ENCODE results near the gene C4orf51.
"Not testable (repeated sequence)": the region's sequence is repeated elsewhere in the genome, so short reads cannot be mapped to it uniquely, and the experiment has no call there.

C4orf51 gene

DNA sequence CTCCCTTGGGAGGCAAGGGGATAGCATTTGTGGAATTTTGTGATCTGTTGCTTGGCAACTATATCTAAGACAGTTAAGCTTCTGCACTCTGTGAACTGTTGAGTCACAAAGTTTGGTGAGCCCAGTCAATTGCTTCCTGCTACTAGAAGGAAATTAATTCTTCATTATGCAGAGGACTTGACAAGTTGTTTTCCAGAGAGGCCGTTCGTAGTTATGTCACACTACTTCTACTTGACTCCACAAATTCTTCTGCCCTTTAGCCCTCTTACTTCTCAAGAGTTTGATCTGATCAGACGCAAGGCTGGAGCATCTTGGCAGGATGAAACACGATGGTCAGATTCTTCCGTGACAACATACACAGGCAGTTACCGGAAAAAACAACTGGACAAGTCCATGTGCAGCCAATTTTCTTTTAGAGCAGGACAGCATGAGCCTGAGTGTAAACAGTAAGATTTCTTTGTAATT, at the start of gene C4orf51:
C4orf51 (plus strand) TSS at position 156 of the 465 bp plus-strand sequence; CDS start at position 214, 58 bp downstream.
- no peak for DNase-seq (ENCODE audit: low spot score)
- in situ Hi-C loops (cut with MboI; ENCODE audit: low pct_unique_long_range_greater_than_20kb, low sequenced_read_pairs, unreplicated experiment) = no loop called here
- TF ChIP-seq, protein P1, sequence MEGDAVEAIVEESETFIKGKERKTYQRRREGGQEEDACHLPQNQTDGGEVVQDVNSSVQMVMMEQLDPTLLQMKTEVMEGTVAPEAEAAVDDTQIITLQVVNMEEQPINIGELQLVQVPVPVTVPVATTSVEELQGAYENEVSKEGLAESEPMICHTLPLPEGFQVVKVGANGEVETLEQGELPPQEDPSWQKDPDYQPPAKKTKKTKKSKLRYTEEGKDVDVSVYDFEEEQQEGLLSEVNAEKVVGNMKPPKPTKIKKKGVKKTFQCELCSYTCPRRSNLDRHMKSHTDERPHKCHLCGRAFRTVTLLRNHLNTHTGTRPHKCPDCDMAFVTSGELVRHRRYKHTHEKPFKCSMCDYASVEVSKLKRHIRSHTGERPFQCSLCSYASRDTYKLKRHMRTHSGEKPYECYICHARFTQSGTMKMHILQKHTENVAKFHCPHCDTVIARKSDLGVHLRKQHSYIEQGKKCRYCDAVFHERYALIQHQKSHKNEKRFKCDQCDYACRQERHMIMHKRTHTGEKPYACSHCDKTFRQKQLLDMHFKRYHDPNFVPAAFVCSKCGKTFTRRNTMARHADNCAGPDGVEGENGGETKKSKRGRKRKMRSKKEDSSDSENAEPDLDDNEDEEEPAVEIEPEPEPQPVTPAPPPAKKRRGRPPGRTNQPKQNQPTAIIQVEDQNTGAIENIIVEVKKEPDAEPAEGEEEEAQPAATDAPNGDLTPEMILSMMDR (IDR thresholded peaks at IDR 0.05; ENCODE audit: extremely low read depth, insufficient read depth, missing control alignments) = no peak

DNA sequence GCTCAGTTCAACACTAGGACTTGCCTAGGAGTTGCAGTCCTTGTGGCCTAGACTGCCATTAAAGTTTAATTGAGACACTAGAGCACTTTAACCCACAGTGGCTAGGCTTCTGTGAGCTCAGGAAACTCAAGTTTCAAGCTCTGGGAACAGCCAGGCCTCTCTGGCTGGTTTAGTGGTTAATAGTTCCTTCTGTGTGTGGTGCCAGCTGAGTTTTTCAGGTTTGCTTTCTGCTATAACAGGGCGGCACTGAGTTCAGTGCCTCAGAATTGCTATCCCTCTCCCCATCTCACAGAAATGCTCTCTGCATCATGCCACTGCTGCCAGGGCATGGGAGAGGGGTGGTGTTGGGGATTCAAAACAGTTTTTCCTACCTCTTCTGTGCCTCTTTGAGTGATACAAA, 44.8 kb upstream of the C4orf51 start:
- no peak for DNase-seq (ENCODE audit: low spot score)
- in situ Hi-C loops (cut with MboI; ENCODE audit: low pct_unique_long_range_greater_than_20kb, low sequenced_read_pairs, unreplicated experiment) = no loop called here
- TF ChIP-seq, protein P1 (IDR thresholded peaks at IDR 0.05; ENCODE audit: extremely low read depth, insufficient read depth, missing control alignments) = no peak

DNA sequence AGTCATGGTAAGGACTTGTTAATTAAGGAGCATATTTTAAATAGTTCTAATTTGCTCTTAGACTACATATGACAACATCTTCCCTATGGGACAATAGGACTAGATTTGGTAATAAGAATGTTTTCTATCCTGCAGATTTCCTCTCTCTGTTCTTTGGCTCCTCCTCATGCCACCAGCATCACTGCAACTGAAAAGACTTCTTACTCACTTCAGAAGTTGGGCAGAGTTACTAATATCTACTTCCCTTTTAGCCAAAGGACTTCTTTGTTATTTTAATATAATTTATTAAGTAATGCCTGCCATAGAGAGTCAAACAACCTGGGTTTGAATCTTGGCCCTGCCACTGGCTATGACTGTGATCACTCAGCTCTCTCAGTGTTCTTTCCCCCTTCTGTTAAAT, 44.3 kb upstream of the C4orf51 start:
- no peak for DNase-seq (ENCODE audit: low spot score)
- in situ Hi-C loops (cut with MboI; ENCODE audit: low pct_unique_long_range_greater_than_20kb, low sequenced_read_pairs, unreplicated experiment) = no loop called here
- TF ChIP-seq, protein P1 (IDR thresholded peaks at IDR 0.05; ENCODE audit: extremely low read depth, insufficient read depth, missing control alignments) = no peak

DNA sequence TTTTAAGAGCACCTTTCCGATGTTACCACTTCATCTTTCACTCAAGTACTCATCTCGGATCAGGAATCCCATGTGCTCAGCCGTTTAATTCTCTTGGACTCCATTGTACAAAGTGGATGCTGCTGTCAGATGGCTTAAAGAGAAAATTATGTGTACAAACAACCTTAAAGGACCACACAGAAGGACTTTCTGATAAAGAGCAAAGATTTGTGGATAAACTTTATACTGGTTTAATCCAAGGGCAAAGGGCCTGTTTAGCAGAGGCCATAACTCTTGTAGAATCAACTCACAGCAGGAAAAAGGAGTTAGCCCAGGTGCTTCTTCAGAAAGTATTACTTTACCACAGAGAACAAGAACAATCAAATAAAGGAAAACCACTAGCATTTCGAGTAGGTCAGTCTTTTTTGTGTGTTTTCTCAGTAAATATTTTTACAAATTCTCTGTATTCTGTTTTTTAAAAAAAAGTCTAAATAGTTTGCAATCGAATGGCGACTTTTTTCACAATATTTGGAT, 40.7 kb upstream of the C4orf51 start:
- in situ Hi-C loops (cut with MboI; ENCODE audit: low pct_unique_long_range_greater_than_20kb, low sequenced_read_pairs, unreplicated experiment) = no loop called here
- TF ChIP-seq, protein P1 (IDR thresholded peaks at IDR 0.05; ENCODE audit: extremely low read depth, insufficient read depth, missing control alignments) = no peak
- DNase-seq (ENCODE audit: low spot score) = no peak

DNA sequence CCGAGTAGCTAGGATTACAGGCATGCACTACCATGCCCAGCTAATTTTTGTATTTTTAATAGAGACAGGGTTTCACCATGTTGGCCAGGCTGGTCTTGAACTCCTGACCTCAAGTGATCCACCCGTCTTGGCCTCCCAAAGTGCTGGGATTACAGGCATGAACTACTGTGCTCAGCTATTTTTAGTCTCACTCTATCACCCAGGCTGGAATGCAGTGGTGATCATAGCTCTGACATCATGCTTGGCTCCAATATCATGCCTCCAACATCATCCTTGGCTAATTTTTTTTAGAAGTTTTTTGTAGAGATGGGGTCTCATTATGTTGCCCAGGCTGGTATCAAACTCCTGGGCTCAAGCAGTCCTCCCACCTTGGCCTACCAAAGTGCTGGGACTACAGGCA, 39.7 kb upstream of the C4orf51 start:
- in situ Hi-C loops (cut with MboI; ENCODE audit: low pct_unique_long_range_greater_than_20kb, low sequenced_read_pairs, unreplicated experiment); DNase-seq (ENCODE audit: low spot score): not testable (repeated sequence)

DNA sequence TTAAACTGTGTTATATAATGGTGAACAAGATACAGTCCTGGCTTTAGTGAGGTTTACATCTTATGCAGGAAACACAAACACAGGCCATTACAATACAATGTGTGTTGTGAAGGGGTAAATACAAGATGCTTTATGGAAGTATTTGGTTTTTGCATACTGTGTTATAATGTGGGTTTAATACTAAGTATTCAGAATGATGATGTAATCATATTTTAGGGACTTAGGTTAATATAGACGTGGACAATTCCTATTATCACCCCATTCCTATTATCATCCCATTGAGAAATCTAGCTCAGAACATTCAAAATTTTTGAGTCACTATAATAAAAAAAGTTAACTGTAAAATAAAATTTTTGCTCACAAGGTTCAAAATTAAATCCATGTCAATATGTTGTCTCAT, 36.7 kb upstream of the C4orf51 start:
- no peak for DNase-seq (ENCODE audit: low spot score)
- TF ChIP-seq, protein P1 (IDR thresholded peaks at IDR 0.05; ENCODE audit: extremely low read depth, insufficient read depth, missing control alignments) = no peak
- in situ Hi-C loops (cut with MboI; ENCODE audit: low pct_unique_long_range_greater_than_20kb, low sequenced_read_pairs, unreplicated experiment) = no loop called here

DNA sequence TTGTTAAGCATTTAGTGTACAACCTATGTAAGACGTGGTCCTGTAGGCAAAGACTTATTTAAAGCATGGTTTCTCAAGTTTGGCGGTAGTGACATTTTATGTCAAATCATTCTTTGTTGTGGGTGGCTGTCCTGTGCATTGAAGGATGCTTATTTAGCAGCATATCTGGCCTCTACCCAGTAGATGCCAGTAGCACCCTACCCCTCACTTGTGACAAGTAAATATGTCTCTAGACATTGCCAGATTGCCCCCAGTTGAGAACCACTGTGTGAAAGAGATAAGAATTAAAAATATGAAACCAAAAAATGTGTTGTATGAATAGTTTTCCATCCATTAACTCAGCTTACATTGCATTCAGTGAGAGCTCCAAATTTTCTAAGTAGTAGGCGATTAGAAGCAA, 35.2 kb upstream of the C4orf51 start:
- in situ Hi-C loops (cut with MboI; ENCODE audit: low pct_unique_long_range_greater_than_20kb, low sequenced_read_pairs, unreplicated experiment) = no loop called here
- TF ChIP-seq, protein P1 (IDR thresholded peaks at IDR 0.05; ENCODE audit: extremely low read depth, insufficient read depth, missing control alignments) = peak; percentile 5
- DNase-seq (ENCODE audit: low spot score) = no peak
